ENCODE measurements around the gene DENND1B. TPM values are rescaled to one million over a fixed set of nuclear protein-coding genes. Genes with fewer than 3 reads are reported as not detected.
A peak's percentile ranks its signal among the peaks of the same experiment; 100 is the strongest.

Gene DENND1B
- polyA plus RNA-seq, 3 donors: 10.0 to 10.4 (median 10.4) TPM

DNA sequence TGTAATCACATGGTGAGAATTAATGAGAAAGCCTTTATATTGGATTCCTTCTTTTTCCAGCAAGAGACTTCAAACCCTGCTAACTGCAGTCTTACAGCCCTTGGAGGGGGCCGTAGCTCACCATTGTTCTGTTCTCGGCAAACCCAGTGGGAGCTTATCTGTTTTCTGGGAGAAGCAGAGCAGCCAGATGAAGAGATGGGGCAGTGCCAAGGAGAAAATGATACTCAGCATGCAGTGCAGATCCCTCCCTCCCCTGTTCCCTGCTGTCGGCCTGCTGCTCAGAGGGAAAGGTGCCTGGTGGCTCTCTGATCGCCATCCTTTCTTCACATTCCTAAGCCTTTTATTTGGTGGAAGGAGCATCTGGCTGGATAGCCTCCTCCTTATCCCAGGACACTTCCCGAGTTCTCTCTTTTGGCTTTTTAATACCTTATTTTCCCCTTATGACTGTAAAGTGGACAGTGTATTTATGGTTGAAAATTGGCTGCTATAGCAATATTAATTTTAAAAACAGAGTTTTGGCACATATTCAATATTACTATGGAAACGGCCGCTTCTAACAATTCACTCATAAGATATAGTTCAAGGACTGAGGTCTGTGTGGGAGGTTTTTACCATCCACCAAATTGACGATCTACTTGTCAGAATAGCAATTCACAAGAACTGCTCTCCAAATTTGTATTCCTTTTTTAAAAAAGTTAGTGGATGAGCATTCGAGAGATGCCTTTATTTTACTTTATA is 303.9 kb downstream of the DENND1B start:
- DNase-seq: no peak

DNA sequence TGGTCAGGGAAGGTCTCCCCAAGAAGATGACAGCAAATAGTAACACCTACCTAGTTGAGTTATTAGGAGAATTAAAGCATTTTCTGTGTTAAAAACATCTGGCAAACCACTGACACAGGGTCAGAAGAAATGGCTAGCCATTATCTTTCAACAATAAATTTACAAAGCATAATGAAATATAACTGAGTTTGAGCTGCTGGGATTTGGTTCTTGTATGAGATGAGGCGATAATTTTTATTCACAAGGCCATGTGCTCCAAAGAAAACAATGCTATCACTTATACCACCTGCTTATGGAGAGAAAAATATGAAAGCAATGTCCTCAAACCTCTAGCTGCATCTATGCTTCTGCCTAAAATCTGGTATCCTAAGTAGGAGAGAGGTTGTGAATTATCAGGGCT is 304.9 kb downstream of the DENND1B start:
- DNase-seq: no peak

DNA sequence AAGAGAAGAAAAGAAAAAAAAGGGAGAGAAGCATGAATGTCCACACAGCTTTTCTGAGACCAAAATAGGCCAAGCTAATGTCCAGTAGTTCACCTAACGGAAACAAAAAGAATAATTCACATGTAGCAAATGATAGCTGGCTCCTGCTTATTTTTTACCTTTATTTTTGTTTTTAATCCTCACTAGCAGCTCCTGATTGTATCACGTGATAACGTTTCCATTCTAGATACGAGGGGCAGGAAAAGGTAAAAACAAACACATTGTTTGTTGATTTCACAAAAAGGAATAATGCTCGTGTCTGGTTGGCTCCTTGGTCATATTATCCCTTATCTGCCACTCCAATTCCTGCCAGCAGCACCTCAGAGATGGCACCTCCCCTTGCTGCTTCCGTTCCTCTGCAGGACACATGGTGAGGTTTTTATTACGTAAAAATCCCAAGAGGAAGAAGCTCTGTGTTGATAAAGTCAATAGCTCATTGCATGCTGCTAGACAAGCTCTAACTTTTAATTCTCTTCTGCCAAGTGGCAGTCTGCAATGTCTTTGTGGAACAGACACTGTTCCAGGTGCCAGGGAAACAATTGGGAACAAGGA is 305.6 kb downstream of the DENND1B start:
- no peak for DNase-seq

DNA sequence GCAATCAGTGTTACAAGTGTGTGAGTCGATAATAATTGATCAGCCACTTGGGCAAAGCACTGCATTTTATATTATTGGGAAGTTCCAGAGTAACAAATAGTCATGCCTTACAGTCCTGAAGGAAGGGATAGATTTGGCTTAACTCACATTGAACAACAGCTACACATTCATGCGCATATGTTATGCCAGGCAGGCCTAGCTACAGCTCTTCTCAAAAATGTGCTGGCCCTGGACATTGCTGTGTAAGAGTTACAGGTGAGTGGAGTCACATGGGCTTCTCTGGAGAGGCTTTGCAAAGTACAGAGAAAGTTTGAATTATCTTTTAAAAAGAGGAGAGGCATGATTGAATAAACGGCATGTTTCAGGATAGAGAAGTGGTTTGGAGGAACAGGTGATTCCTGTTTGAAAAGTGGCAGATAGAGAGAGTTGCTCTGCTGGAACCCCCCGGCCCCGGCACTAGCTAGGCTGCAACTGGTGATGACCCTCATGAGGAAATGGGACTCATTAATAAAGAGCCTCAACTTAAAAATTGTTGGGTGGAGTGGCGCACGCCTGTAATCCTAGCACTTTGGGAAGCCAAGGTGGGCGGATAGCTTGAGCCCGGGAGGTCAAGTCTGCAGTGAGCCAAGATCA is 306.6 kb downstream of the DENND1B start:
- DNase-seq: no peak

DNA sequence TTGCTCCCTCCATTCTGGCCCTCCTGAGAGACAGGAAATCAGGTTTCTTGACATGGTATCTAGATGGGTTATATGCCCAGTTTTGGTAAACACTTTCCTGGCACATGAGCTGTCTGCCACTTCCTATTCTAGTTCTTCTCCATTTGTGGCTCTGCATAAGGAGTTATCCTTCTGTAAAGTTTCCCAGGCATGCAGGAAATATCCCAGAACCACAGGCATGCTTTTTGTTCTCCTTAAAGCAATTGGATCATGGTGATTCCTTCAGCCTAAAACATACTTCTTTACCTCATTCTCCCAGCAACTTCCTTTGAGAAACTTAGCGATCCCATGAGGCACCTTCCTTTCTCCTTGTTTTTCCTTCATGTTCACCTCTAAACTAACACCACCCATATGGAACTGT is 307.4 kb downstream of the DENND1B start:
- no peak for DNase-seq

DNA sequence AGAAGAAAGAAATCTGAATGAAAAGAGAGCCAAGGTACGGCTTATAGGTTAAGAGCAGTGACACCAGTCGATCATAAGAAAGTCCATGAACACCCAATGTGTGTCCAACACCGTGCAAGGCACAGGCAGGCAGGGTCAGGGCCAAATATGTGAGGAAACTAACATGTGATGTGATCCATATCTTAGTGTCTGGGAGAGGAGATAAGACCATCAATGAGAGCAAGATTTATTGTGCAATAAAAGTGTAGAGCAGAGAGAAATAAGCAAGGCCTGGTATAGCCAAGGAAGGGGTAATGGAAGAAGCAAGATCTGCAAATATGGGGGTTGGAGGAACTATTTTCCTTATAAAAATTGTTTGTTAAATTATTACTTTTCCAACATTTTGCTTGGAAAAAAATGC is 308.5 kb downstream of the DENND1B start:
- DNase-seq: no peak

DNA sequence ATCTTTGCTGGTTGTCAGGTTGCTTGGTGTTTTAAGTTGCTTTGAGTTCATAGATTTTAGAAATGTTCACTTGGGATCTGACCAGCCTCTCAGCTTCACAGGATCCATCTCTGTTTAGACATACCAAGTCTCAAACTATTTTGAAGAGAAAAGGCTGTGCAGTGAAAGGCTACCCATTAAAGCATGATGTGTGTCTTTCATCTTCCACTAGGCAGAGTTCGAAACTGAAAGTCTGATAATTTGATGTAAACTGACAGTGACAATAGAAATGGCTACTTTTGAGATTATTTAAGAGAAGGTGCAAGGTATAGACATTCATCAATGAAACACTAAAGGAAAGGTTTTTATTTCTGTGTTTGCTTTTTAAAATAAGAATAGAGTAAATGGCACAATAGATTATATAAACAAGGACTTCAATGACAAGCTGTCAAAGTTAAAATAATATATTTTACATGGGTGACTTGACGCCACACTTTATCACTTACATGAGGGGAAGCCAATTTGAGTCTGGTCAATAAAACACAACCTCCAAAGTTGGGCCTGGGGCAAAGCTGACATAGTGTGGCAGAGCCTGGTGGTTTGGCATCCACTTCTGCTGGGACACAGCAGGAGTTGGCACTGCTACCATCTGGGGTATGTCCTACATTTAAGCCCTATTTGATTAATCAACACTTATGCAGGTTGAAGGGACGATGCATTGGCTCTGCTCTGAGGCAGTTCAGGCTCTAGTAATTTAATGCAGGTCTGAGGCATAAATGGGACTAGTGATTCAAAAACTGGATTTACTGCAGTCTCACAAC is 309.6 kb downstream of the DENND1B start:
- DNase-seq: no peak

DNA sequence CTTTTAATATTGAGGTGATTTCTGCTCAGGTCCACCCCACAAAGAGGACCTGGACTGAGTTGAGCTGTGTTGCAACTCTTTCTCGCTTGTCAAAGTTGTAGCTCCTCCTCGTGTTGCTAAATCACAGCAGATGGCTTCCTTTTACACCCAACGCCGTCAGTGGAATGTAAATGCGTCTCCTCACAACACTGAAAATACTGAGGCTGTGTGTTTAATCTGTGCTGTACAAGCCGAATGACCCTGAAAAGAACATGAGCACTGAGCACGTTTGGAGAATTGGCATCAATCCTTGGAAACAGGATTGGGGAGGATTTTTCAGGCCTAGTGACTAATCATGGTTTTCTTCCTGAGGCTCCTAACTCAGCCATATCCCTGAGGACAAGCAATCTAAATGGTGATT is 311.2 kb downstream of the DENND1B start:
- peak; percentile 58 for DNase-seq

DNA sequence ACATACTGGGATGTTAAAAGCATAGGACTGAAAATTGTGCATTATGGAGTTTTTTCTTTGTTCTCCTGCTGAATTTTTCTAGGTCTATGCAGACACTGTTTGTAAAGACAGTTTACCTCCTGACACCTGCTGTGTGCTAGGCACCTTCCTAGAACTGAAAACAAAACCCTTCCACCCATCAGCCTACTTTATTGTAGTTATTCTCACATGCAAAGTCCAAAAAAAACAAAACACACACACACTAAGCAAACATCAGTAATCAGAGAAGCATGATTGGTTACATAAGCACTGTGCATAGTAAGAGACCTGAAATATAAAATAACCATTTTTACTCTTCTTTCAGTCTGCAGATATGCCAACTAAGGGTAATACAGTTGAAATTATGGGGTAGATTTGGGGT is 312.1 kb downstream of the DENND1B start:
- DNase-seq: no peak

DNA sequence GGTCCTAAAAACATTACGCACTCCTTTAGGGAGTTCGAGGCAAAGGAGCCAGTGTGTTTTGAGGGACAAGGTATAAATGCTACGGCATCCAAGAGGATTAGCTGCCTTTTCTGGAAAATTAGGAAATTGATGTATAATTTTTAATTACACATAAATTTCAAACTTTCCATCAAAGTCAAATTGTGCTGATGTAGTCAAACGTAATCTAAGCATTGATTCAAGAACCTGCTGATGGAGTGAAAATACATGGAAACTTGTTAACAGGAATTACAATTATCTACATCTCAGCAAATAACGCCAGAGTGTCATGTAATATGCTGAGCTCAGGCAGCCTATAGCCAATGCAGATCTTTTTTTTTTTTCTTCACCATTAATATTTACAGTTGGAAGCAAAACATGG is 312.7 kb downstream of the DENND1B start:
- no peak for DNase-seq

Other genes starting within 250 kb of the DENND1B start
- gene C1orf53, start 127.2 kb upstream of the DENND1B start, polyA plus RNA-seq (ENCODE audit: insufficient read length in 3 of 3): 1 to 10 TPM; 2.4 to 3.2 (median 2.8) TPM
- under 1 TPM in 1 of 3 donors, not detected in 2; 0.01 TPM for gene LHX9, start 141.9 kb upstream of the DENND1B start, polyA plus RNA-seq (ENCODE audit: insufficient read length in 3 of 3)

Data from renal pelvis (tissue), 4 donors.